HepG2 (cell line): ENCODE measurements around the gene EGR1. TPM values are rescaled to one million over a fixed set of nuclear protein-coding genes. Genes with fewer than 3 reads are reported as not detected.
"Not testable (repeated sequence)": the region's sequence is repeated elsewhere in the genome, so short reads cannot be mapped to it uniquely, and the experiment has no call there.

Experiments used
- ATAC-seq: fragments of 200-7000 bp; cut with Tn5 transposase; 3 replicates; pipeline ENCODE4 v1.9.1; 2020; ENCODE audit warnings: mild to moderate bottlenecking, moderate library complexity
- BruUV-seq: library from RNA; stranded (reverse); fragments of 400-500 nt; replicated peaks from 2 replicates; lab custom pipeline; 2021; lab: Mats Ljungman, UMichigan
- CTCF ChIA-PET: fragments of 300-600 bp; formaldehyde crosslinking; extraction: SDS; loops from one replicate; lab custom pipeline; 2021; ENCODE audit warnings: low total read pairs, inconsistent platforms, low intra/inter-chr PET ratio; lab: Yijun Ruan, JAX
- POLR2A ChIA-PET: fragments of 350-600 bp; sonication (Branson Sonifier 250); formaldehyde crosslinking; loops from one replicate; lab custom pipeline; 2020; ENCODE audit warnings: antibody characterized with exemption, inconsistent platforms; lab: Yijun Ruan, JAX
- DNase-seq: peaks from one replicate; pipeline ENCODE4 v3.0.0-alpha.2; 2015; ENCODE audit warnings: low spot score
- FAIRE-seq: peaks from 3 replicates; lab custom pipeline; 2011; peaks lifted over from hg19 to GRCh38; lab: Jason Lieb, UNC
- H2AFZ ChIP-seq: one replicate; pipeline ENCODE4 v1.6.1; 2011; ENCODE audit warnings: low read length, inconsistent platforms
- H3K27ac ChIP-seq: fragments of 300-600 bp; 3 replicates; pipeline ENCODE4 v1.8.0; 2011; ENCODE audit warnings: mixed run types, mild to moderate bottlenecking, mixed read lengths, low read length, inconsistent platforms; ENCODE audit not compliant: insufficient read depth; ENCODE audit errors: extremely low read length
- H3K27me3 ChIP-seq, 2 experiments: fragments of 200-600 bp in 1 of 2; 2 replicates in 1 of 2; 3 replicates in 1 of 2; pipeline versions ENCODE4 v1.6.0 to v1.8.0; 2011; ENCODE audit warnings: low read length in 2 of 2, mild to moderate bottlenecking in 2 of 2, moderate library complexity in 2 of 2, inconsistent platforms in 1 of 2; ENCODE audit not compliant: insufficient read depth in 2 of 2, control insufficient read depth in 1 of 2
- H3K36me3 ChIP-seq, 2 experiments: fragments of 200-600 bp in 1 of 2; replicated peaks in 1 of 2; 2 replicates in 1 of 2; 3 replicates in 1 of 2; pipeline versions ENCODE4 v1.5.1 to v1.8.0; 2011; ENCODE audit warnings: low read length in 2 of 2, inconsistent platforms in 1 of 2; ENCODE audit not compliant: insufficient read depth in 2 of 2, control insufficient read depth in 1 of 2
- H3K4me1 ChIP-seq: 2 replicates; pipeline ENCODE4 v1.5.1; 2012; ENCODE audit warnings: low read length, inconsistent platforms; ENCODE audit not compliant: insufficient read depth
- H3K4me2 ChIP-seq: 2 replicates; pipeline ENCODE4 v1.6.0; 2011; ENCODE audit warnings: low read depth, low read length, inconsistent platforms
- H3K4me3 ChIP-seq, 3 experiments: fragments of 200-600 bp in 1 of 3; sonication (generic), shearing (Covaris generic) in 1 of 3; replicated peaks in 1 of 3; 2 replicates each; pipeline ENCODE4 v1.5.1; 2011 to 2016; ENCODE audit warnings: low read length in 3 of 3, inconsistent platforms in 2 of 3, low read depth in 2 of 3, mild to moderate bottlenecking in 2 of 3, control low read depth in 1 of 3, mixed read lengths in 1 of 3; ENCODE audit not compliant: insufficient read depth in 1 of 3
- H3K79me2 ChIP-seq: one replicate; pipeline ENCODE4 v1.6.1; 2011; ENCODE audit warnings: low read length, inconsistent platforms; ENCODE audit not compliant: insufficient read depth
- H3K9ac ChIP-seq: 2 replicates; pipeline ENCODE4 v1.6.0; 2011; ENCODE audit warnings: mild to moderate bottlenecking, low read depth, low read length, inconsistent platforms; ENCODE audit not compliant: insufficient read depth
- H3K9me3 ChIP-seq: 2 replicates; pipeline ENCODE4 v1.5.1; 2012; ENCODE audit warnings: mild to moderate bottlenecking, low read length
- H4K20me1 ChIP-seq: 2 replicates; pipeline ENCODE4 v1.6.0; 2011; ENCODE audit warnings: inconsistent platforms, mild to moderate bottlenecking, low read length, moderate library complexity; ENCODE audit not compliant: insufficient read depth
- HNRNPK ChIP-seq: fragments of 200-400 bp; formaldehyde crosslinking; IDR thresholded peaks from 2 replicates; pipeline ENCODE4 v1.6.1; 2018; ENCODE audit warnings: low read length, low read depth, moderate library complexity, mild to moderate bottlenecking; ENCODE audit not compliant: poor library complexity, severe bottlenecking
- UBTF ChIP-seq: sonication (generic); formaldehyde crosslinking; IDR thresholded peaks from 2 replicates; pipeline ENCODE4 v1.4.0; 2020; ENCODE audit warnings: mild to moderate bottlenecking, missing genetic modification reagents
- WGBS: methylation state at CpG from one replicate; pipeline ENCODE4 v1.1.6; 2017; ENCODE audit warnings: low lambda C conversion rate; 5-methylcytosine and 5-hydroxymethylcytosine counted together
- in situ Hi-C: cut with HindIII; loops from 2 replicates; pipeline ENCODE4 v1.10.0; 2017; ENCODE audit warnings: low pct_unique_long_range_greater_than_20kb; ENCODE audit not compliant: extremely low pct_ligation_motif_present
- intact Hi-C: fragments of 100-400 bp; cut with micrococcal nuclease; formaldehyde crosslinking; loops from one replicate; pipeline ENCODE4 v1.10.0; 2022; ENCODE audit not compliant: unreplicated experiment
- polyA plus RNA-seq, 8 experiments: library from polyadenylated mRNA; depleted of rRNA in 3 of 8; stranded (reverse) in 7 of 8; unstranded in 1 of 8; fragments of >200 nt; fragmentation: Illumina TruSeq in 4 of 8; extraction: Trizol in 4 of 8; gene quantifications; 2 replicates each; pipeline versions ENCODE4 v1.2.1 to v1.2.3, GENCODE V29; 2011 to 2016; ENCODE audit warnings: low read depth in 4 of 8, missing spikeins in 1 of 8, mixed read lengths in 1 of 8; ENCODE audit not compliant: insufficient read depth in 1 of 8
- total RNA-seq, 5 experiments: library from RNA; depleted of rRNA; stranded (reverse); fragments of >200 nt; fragmentation: Illumina TruSeq; extraction: Trizol; gene quantifications; 2 replicates each; pipeline ENCODE4 v1.2.3, GENCODE V29; 2016; ENCODE audit warnings: low read depth in 1 of 5

The EGR1 gene
- total and polyA plus RNA-seq, 2 of the 13 experiments (the other 11 are each of a cell fraction or from before 2014, with no cell fraction given) = 4.1 to 4.5 TPM

- CTCF ChIA-PET = no interaction called here
- H3K79me2 ChIP-seq = peaks cover 3% of the 10 kb centered on the region
- no peaks in the 10 kb centered on the region for H3K9me3 ChIP-seq
- in situ Hi-C loops (no loop called here), intact Hi-C loops (no loop called here)
- peak overlapping the region; percentile 81 for H3K4me2 ChIP-seq
- peak; percentile 15; the same call in 2 of the 3 replicates for ATAC-seq
- POLR2A ChIA-PET = interaction anchor here (1.1 kb wide), 1 partner anchor 20 kb away, joined by 3 read pairs; no protein-coding TSS in a partner anchor
- 5% methylated on average over 6 of the region's 6 CpGs for WGBS
- no peak for DNase-seq
- no TSS peak for BruUV-seq
- H3K27ac ChIP-seq = no peak overlapping the region
- H3K4me1 ChIP-seq = peaks cover 53% of the 10 kb centered on the region
- H4K20me1 ChIP-seq = peaks cover 3% of the 10 kb centered on the region; the same call in 1 of the 2 replicates
- H3K9ac ChIP-seq = no peak overlapping the region
- H3K36me3 ChIP-seq = peaks cover 0 to 3% of the 10 kb centered on the region in 2 experiments; a peak in 1 of 5 replicates
- peaks cover 0 to 2% of the 10 kb centered on the region in 2 experiments; a peak in 1 of 5 replicates for H3K27me3 ChIP-seq
- peak overlapping the region in 2 of 3 experiments; percentile 29 to 44; a peak in 2 of 6 replicates for H3K4me3 ChIP-seq
- H2AFZ ChIP-seq = peak overlapping the region; percentile 71
- no peak for FAIRE-seq
- peak; percentile 26 for TF ChIP-seq HNRNPK
- no peak for TF ChIP-seq UBTF (CRISPR knock-in tag)
These were observed 7.1 kb downstream of the EGR1 start for GRCh38 chr5:138472353-138472752.

- intact Hi-C loops, ATAC-seq, H4K20me1 ChIP-seq, H3K9ac ChIP-seq, H2AFZ ChIP-seq, H3K79me2 ChIP-seq, BruUV-seq, POLR2A ChIA-PET, H3K4me3 ChIP-seq, H3K27me3 ChIP-seq, H3K36me3 ChIP-seq, CTCF ChIA-PET, DNase-seq, H3K9me3 ChIP-seq, H3K27ac ChIP-seq, FAIRE-seq, H3K4me2 ChIP-seq, in situ Hi-C loops: not testable (repeated sequence)
- H3K4me1 ChIP-seq = peaks cover 50% of the 10 kb centered on the region
- WGBS = 38% methylated on average over 5 of the region's 5 CpGs
These were observed 7.9 kb downstream of the EGR1 start for GRCh38 chr5:138473151-138473550.
